RWPE1 (cell line): ENCODE results near the gene NT5C.

Experiments used
- CTCF ChIA-PET: fragments of 350-600 bp; sonication (Branson Sonifier 250); formaldehyde crosslinking; extraction: SDS; loops from one replicate; lab custom pipeline; 2021; lab: Yijun Ruan, JAX
- POLR2A ChIA-PET: fragments of 400-600 bp; formaldehyde crosslinking; extraction: SDS; loops from one replicate; lab custom pipeline; 2020; ENCODE audit warnings: antibody characterized with exemption; ENCODE audit not compliant: low non-redundant PET; lab: Yijun Ruan, JAX
- DNase-seq: peaks from one replicate; pipeline ENCODE4 v3.0.0; 2012; ENCODE audit warnings: low spot score
- H3K27ac ChIP-seq: fragments of 450-650 bp; 2 replicates; pipeline ENCODE4 v1.5.1; 2017
- TF ChIP-seq, protein P1 (sequence below): fragments of 450-650 bp; conservative IDR thresholded peaks from 2 replicates; pipeline ENCODE4 v1.5.1; 2017; ENCODE audit warnings: low read depth, mild to moderate bottlenecking

Gene NT5C

DNA sequence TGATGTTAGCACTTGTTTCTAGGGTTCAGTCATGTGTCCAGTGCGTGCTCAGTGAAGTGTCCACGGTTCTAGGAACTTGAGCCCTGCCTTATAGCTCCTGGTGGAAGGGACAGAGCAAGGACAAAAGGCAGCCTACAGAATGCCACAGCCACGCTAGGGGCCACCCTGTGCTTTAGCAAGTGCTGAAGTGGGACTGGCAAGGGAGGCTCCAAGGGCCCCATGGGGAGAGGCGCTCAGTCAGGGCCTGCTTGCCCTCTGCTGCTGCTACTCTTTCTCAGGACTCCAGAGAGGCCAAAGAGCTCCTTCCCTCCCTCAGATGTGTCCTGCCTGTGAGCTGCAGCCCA lies 6.8 kb downstream of the NT5C start:
- CTCF ChIA-PET: interaction anchor here (1.1 to 3.4 kb wide), 2 partner anchors 10 to 11 kb away, joined by 3 to 23 read pairs; no protein-coding TSS in a partner anchor
- peak overlapping the region; percentile 100 for H3K27ac ChIP-seq
- DNase-seq: no peak
- POLR2A ChIA-PET: interaction anchor here (1.1 kb wide), 1 partner anchor 37 kb away, joined by 4 read pairs; the partner anchor contains the start of gene SLC16A5
- TF ChIP-seq, protein P1, sequence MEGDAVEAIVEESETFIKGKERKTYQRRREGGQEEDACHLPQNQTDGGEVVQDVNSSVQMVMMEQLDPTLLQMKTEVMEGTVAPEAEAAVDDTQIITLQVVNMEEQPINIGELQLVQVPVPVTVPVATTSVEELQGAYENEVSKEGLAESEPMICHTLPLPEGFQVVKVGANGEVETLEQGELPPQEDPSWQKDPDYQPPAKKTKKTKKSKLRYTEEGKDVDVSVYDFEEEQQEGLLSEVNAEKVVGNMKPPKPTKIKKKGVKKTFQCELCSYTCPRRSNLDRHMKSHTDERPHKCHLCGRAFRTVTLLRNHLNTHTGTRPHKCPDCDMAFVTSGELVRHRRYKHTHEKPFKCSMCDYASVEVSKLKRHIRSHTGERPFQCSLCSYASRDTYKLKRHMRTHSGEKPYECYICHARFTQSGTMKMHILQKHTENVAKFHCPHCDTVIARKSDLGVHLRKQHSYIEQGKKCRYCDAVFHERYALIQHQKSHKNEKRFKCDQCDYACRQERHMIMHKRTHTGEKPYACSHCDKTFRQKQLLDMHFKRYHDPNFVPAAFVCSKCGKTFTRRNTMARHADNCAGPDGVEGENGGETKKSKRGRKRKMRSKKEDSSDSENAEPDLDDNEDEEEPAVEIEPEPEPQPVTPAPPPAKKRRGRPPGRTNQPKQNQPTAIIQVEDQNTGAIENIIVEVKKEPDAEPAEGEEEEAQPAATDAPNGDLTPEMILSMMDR: no peak

DNA sequence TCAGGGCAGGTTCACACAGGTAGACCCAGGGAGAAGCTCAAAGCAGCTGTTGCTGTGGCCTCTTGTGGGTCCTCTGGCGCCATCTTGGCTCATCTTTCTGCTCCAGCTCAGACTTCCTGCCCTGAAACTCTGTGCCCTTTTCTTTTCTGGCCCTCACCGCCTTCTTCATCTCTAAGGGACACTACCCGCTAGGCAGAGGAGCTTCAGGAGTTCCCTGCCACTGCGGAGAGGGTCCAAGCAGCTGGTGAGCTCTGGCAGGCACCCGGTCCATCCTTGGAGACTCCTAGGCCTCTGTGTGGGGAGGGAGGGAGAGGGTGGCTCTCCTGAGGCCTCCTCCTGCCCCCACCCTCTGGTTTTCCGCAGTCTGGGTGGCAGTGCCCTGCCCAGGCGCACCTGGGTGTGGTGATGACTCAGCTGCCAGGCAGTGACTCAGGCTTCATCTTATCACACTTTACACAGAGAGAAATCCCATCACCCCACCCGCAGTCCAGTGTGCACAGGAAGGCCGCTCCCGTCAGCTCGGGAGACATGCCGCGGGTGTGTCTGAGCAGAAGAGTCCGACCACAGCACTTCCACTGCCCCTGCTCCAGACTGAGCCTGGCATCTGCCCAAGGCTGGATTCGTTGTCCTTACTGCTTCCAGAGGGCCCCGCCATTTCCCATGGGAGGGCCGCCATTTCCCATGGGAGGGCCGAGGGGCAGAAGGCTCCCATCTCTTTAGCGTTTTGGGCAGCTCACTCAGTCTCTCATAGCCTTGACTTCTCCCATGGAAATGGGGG lies 7.3 kb downstream of the NT5C start:
- ChIA-PET POLR2A (interaction anchor here (0.9 to 1.1 kb wide), 2 partner anchors 30 to 36 kb away, joined by 3 to 4 read pairs; partner anchors contain the start of genes JPT1 and SLC16A5), CTCF (interaction anchor here (1.0 to 3.4 kb wide), 3 partner anchors 10 to 77 kb away, joined by 3 to 23 read pairs (median 4); no protein-coding TSS in a partner anchor)
- TF ChIP-seq, protein P1: no peak
- peak; percentile 96 for DNase-seq
- peak overlapping the region; percentile 100 for H3K27ac ChIP-seq

DNA sequence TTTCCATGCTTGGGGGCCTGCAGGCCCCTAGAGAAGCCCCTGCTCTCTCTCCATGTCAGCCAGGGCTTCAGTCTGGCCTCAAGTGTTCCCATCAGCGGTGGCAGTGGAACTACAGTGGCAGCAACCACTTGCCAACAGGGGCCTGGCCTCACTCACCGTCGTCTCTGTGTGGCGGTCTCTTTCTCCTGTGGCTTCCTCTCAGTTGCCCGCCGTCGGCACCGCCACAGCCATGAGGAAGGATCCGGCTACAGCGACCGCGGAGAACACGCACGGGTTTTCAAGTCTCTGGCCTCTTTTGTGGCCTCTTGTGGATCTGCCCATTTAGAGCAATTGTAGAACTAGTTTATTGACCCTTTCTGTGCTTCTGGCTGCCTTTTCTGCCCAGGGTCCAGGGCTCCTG lies 13.2 kb downstream of the NT5C start:
- H3K27ac ChIP-seq: peak overlapping the region; percentile 39
- ChIA-PET POLR2A (interaction anchor here (0.6 kb wide), 1 partner anchor 55 kb away, joined by 3 read pairs; no protein-coding TSS in a partner anchor), CTCF (interaction anchor here (0.6 kb wide), 2 partner anchors 26 to 49 kb away, joined by 4 to 6 read pairs; no protein-coding TSS in a partner anchor)
- DNase-seq: no peak
- TF ChIP-seq, protein P1: no peak

DNA sequence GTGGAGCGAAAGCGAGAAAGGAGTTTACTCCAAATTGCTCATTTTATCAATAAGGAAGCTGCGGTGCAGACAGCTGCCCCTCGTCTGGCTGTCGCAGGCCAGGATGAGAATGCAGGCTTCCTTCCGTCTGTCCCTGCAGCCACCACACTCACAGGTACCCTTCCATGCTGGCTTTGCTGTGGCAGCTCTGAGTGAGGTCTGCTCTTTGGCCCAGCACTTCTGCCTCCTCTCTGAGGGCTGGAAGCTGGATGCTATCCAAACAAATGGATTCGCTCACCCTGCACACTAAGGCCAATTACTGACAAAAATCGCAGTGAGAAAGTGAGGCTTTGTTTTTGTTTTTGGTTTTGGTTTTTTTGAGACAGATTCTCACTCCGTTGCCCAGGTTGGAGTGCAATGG lies 14.8 kb downstream of the NT5C start:
- peak overlapping the region; percentile 83 for H3K27ac ChIP-seq
- DNase-seq: no peak
- TF ChIP-seq, protein P1: no peak
- POLR2A ChIA-PET: interaction anchor here (1.2 kb wide), 1 partner anchor 15 kb away, joined by 5 read pairs; the partner anchor contains the start of gene NT5C
- CTCF ChIA-PET: interaction anchor here (0.7 kb wide), 1 partner anchor 85 kb away, joined by 5 read pairs; no protein-coding TSS in a partner anchor

DNA sequence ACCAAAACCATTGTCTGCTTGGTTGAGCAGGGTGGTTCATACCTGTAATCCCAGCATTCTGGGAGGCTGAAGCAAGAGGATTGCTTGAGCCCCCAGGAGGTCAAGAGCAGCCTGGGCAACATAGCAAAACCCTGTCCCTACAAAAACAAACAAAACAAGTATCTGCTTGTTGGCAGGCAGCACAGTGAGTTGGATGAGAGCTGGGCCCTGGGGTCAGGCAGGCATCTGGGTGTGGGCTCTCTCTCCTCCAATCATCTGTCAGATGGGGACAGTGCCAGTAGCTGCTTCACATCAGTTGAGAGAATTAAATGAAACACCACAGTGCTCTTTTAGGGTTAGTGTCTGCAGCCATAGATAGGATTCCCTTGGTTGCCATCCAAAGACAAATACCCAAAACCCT lies 16.0 kb downstream of the NT5C start:
- POLR2A ChIA-PET: no interaction called here
- DNase-seq: no peak
- TF ChIP-seq, protein P1: no peak
- peak overlapping the region; percentile 83 for H3K27ac ChIP-seq
- CTCF ChIA-PET: interaction anchor here (0.6 to 2.9 kb wide), 6 partner anchors 8 to 91 kb away, joined by 3 to 61 read pairs (median 22); partner anchors contain the start of gene NT5C
